Neural cell (in vitro differentiated cells): Measurements from ENCODE around the gene STMP1.

Source experiments
- CTCF ChIP-seq: fragments of 450-650 bp; IDR thresholded peaks from 2 replicates; pipeline ENCODE4 v1.5.1; 2014; ENCODE audit warnings: antibody characterized with exemption, mild to moderate bottlenecking, moderate library complexity; ENCODE audit not compliant: poor library complexity, severe bottlenecking
- EP300 ChIP-seq: fragments of 450-650 bp; conservative IDR thresholded peaks from 2 replicates; pipeline ENCODE4 v1.6.1; 2014; ENCODE audit warnings: antibody characterized with exemption, mild to moderate bottlenecking, moderate library complexity; ENCODE audit not compliant: poor library complexity, severe bottlenecking
- EZH2 ChIP-seq: fragments of 200-600, 300-800 bp; shearing (Covaris generic), sonication (generic); IDR thresholded peaks from 2 replicates; pipeline ENCODE4 v1.6.1; 2014; ENCODE audit warnings: antibody characterized with exemption, low read length, borderline replicate concordance, mild to moderate bottlenecking; ENCODE audit not compliant: insufficient read depth, poor library complexity, severe bottlenecking
- MXI1 ChIP-seq: fragments of 450-650 bp; conservative IDR thresholded peaks from 2 replicates; pipeline ENCODE4 v1.6.1; 2014; ENCODE audit warnings: antibody characterized with exemption, mild to moderate bottlenecking; ENCODE audit not compliant: poor library complexity, severe bottlenecking
- POLR2AphosphoS5 ChIP-seq: IDR thresholded peaks from 2 replicates; pipeline ENCODE4 v1.6.1; 2012
- REST ChIP-seq: IDR thresholded peaks from 2 replicates; pipeline ENCODE4 v1.6.1; 2012; ENCODE audit warnings: borderline replicate concordance

GRCh38 chr7:135704698-135705097 is 42.4 kb downstream of the STMP1 start:
- no peak for TF ChIP-seq CTCF
- TF ChIP-seq POLR2AphosphoS5 = no peak
- TF ChIP-seq EP300 = no peak
- no peak for TF ChIP-seq REST
- TF ChIP-seq EZH2 = no peak
- TF ChIP-seq MXI1 = no peak
